OCI-LY7 (cell line): ENCODE data around the gene ITM2C. TPM values are rescaled to one million over a fixed set of nuclear protein-coding genes. Genes with fewer than 3 reads are reported as not detected.

ENCODE experiments used
- BruUV-seq: library from RNA; stranded (reverse); fragments of 400-500 nt; replicated peaks from 2 replicates; lab custom pipeline; 2021; lab: Mats Ljungman, UMichigan
- CTCF ChIA-PET: fragments of 300-600 bp; sonication (Branson Sonifier 250); formaldehyde crosslinking; loops from one replicate; lab custom pipeline; 2022; ENCODE audit warnings: antibody characterized with exemption; ENCODE audit not compliant: unreplicated experiment; lab: Charles Lee
- POLR2A ChIA-PET: fragments of 300-600 bp; sonication (Branson Sonifier 250); formaldehyde crosslinking; loops from one replicate; lab custom pipeline; 2022; ENCODE audit warnings: antibody characterized with exemption; lab: Charles Lee
- DNase-seq: peaks from one replicate; pipeline ENCODE4 v3.0.0-alpha.2; 2015; ENCODE audit warnings: low spot score
- H2AFZ ChIP-seq: fragments of 200-600 bp; sonication (generic), shearing (Covaris generic); 2 replicates; pipeline ENCODE4 v1.6.1; 2014; ENCODE audit warnings: mild to moderate bottlenecking, antibody characterized with exemption, low read length, moderate library complexity
- H3K27ac ChIP-seq: fragments of 200-600 bp; sonication (generic); 2 replicates; pipeline ENCODE4 v1.5.1; 2014; ENCODE audit warnings: mixed run types, low read depth, mild to moderate bottlenecking, moderate library complexity, low read length, inconsistent platforms; ENCODE audit not compliant: poor library complexity, severe bottlenecking
- H3K36me3 ChIP-seq: fragments of 200-600 bp; sonication (generic); 2 replicates; pipeline ENCODE4 v1.6.1; 2014; ENCODE audit warnings: mild to moderate bottlenecking, antibody characterized with exemption, low read length, moderate library complexity, mixed read lengths; ENCODE audit not compliant: insufficient read depth
- H3K4me1 ChIP-seq: fragments of 200-600 bp; sonication (generic); 2 replicates; pipeline ENCODE4 v1.5.1; 2014; ENCODE audit warnings: mild to moderate bottlenecking, low read length; ENCODE audit not compliant: insufficient read depth, poor library complexity, severe bottlenecking
- H3K4me2 ChIP-seq: fragments of 200-600 bp; sonication (generic); 2 replicates; pipeline ENCODE4 v1.6.1; 2014; ENCODE audit warnings: mild to moderate bottlenecking, low read length
- H3K4me3 ChIP-seq: fragments of 200-600 bp; sonication (generic); 2 replicates; pipeline ENCODE4 v1.5.1; 2014; ENCODE audit warnings: mild to moderate bottlenecking, low read depth, low read length; ENCODE audit not compliant: poor library complexity, severe bottlenecking
- H3K79me2 ChIP-seq: fragments of 200-600 bp; sonication (generic); 2 replicates; pipeline ENCODE4 v1.6.1; 2016; ENCODE audit warnings: low read depth, mild to moderate bottlenecking, low read length, moderate library complexity, mixed read lengths; ENCODE audit not compliant: insufficient read depth
- H3K9me2 ChIP-seq: fragments of 200-600 bp; sonication (generic); 2 replicates; pipeline ENCODE4 v1.6.1; 2016; ENCODE audit warnings: mild to moderate bottlenecking, low read length, mixed read lengths; ENCODE audit not compliant: insufficient read depth
- H3K9me3 ChIP-seq: fragments of 200-600 bp; sonication (generic); 2 replicates; pipeline ENCODE4 v1.6.1; 2014; ENCODE audit warnings: mild to moderate bottlenecking, mixed run types, low read length, mixed read lengths
- H4K20me1 ChIP-seq: fragments of 200-600 bp; sonication (generic); 2 replicates; pipeline ENCODE4 v1.6.1; 2014; ENCODE audit warnings: mild to moderate bottlenecking, antibody characterized with exemption, low read length, moderate library complexity, mixed read lengths; ENCODE audit not compliant: insufficient read depth
- CTCF ChIP-seq: fragments of 200-600 bp; sonication (generic); conservative IDR thresholded peaks from 2 replicates; pipeline ENCODE4 v1.5.1; 2014; ENCODE audit warnings: mild to moderate bottlenecking, antibody characterized with exemption, low read length, moderate library complexity, mixed read lengths
- EZH2phosphoT487 ChIP-seq: fragments of 200-600 bp; sonication (generic); IDR thresholded peaks from 2 replicates; pipeline ENCODE4 v1.6.1; 2018; ENCODE audit warnings: low read depth, borderline replicate concordance, mild to moderate bottlenecking, mixed run types, antibody characterized with exemption, low read length, moderate library complexity, mixed read lengths
- intact Hi-C: fragments of 100-400 bp; cut with micrococcal nuclease; formaldehyde crosslinking; loops from one replicate; pipeline ENCODE4 v1.10.0; 2022; ENCODE audit not compliant: unreplicated experiment
- total RNA-seq, 2 experiments: library from RNA; depleted of rRNA in 1 of 2; stranded (reverse); fragments of >200 nt in 1 of 2; shearing (Covaris generic) in 1 of 2; gene quantifications; 2 replicates each; pipeline ENCODE4 v1.2.3, GENCODE V29; 2014 to 2022

Gene ITM2C
- total RNA-seq, 2 experiments from 2014 or later = not detected

- ChIA-PET CTCF (no interaction called here), POLR2A (no interaction called here)
- BruUV-seq = no TSS peak
- H3K4me3 ChIP-seq = no peak overlapping the region
- TF ChIP-seq CTCF (no peak), EZH2phosphoT487 (no peak)
- no peaks in the 10 kb centered on the region for H3K79me2 ChIP-seq
- no peaks in the 10 kb centered on the region for H3K4me1 ChIP-seq
- DNase-seq = no peak
- no peak overlapping the region for H3K4me2 ChIP-seq
- H3K36me3 ChIP-seq = no peaks in the 10 kb centered on the region
- no peak overlapping the region for H2AFZ ChIP-seq
- no peak overlapping the region for H3K27ac ChIP-seq
- intact Hi-C loops = no loop called here
- H4K20me1 ChIP-seq = no peaks in the 10 kb centered on the region
- no peaks in the 10 kb centered on the region for H3K9me2 ChIP-seq
- no peaks in the 10 kb centered on the region for H3K9me3 ChIP-seq
Observed at GRCh38 chr2:230865766-230866755, 1.3 kb downstream of the ITM2C start.

GRCh38 chr2:230866756-230867523 lies 2.2 kb downstream of the ITM2C start:
- intact Hi-C loops = no loop called here

More at GRCh38 chr2:230866756-230867523, 2.2 kb downstream of the ITM2C start:
- Histone ChIP-seq H3K36me3 (no peaks in the 10 kb centered on the region), H3K4me1 (no peaks in the 10 kb centered on the region), H3K4me2 (no peak overlapping the region), H3K4me3 (no peak overlapping the region), H3K79me2 (no peaks in the 10 kb centered on the region), H3K9me3 (no peaks in the 10 kb centered on the region), H2AFZ (no peak overlapping the region), H4K20me1 (no peaks in the 10 kb centered on the region), H3K9me2 (no peaks in the 10 kb centered on the region), H3K27ac (no peak overlapping the region)
- peak; percentile 53 for DNase-seq
- TF ChIP-seq EZH2phosphoT487 (no peak), CTCF (peak; percentile 26; the same call in 1 of the 2 replicates)
- ChIA-PET POLR2A (no interaction called here), CTCF (no interaction called here)
- no TSS peak for BruUV-seq
